ENCODE data around the gene SREBF2. TPM values are rescaled to one million over a fixed set of nuclear protein-coding genes. Genes with fewer than 3 reads are reported as not detected.

SREBF2 gene
- total RNA-seq, 3 donors from 2014 or later = 20.8 to 33.5 (median 32.1) TPM

- no peak for DNase-seq (ENCODE audit: low spot score in 2 of 2)
- intact Hi-C loops (cut with DNase I; ENCODE audit: low total_unique reads) = no loop called here
- H3K4me1 ChIP-seq = peaks cover 0 to 4% of the 10 kb centered on the region in 2 donors
- H3K27ac ChIP-seq = no peak overlapping the region
- H3K4me3 ChIP-seq = no peak overlapping the region
- peaks cover 8 to 15% of the 10 kb centered on the region in 2 donors for H3K27me3 ChIP-seq
- H3K36me3 ChIP-seq = no peaks in the 10 kb centered on the region
- TF ChIP-seq POLR2A (IDR thresholded peaks at IDR 0.05) (no peak), POLR2AphosphoS5 (IDR thresholded peaks at IDR 0.05) (no peak), CTCF (IDR thresholded peaks at IDR 0.05) (no peak)
- no peaks in the 10 kb centered on the region for H3K9me3 ChIP-seq
These were observed 90.2 kb downstream of the SREBF2 start for GRCh38 chr22:41922940-41923594.

- TF ChIP-seq CTCF (IDR thresholded peaks at IDR 0.05) (no peak), POLR2AphosphoS5 (IDR thresholded peaks at IDR 0.05) (no peak), POLR2A (IDR thresholded peaks at IDR 0.05) (no peak)
- peaks cover 8 to 15% of the 10 kb centered on the region in 2 donors for H3K27me3 ChIP-seq
- H3K9me3 ChIP-seq = no peaks in the 10 kb centered on the region
- no peaks in the 10 kb centered on the region for H3K36me3 ChIP-seq
- no peak overlapping the region for H3K4me3 ChIP-seq
- no peak for DNase-seq (ENCODE audit: low spot score in 2 of 2)
- intact Hi-C loops (cut with DNase I; ENCODE audit: low total_unique reads) = no loop called here
- peaks cover 0 to 4% of the 10 kb centered on the region in 2 donors for H3K4me1 ChIP-seq
- H3K27ac ChIP-seq = no peak overlapping the region
These were observed 90.8 kb downstream of the SREBF2 start for GRCh38 chr22:41923595-41924276.

GRCh38 chr22:41925783-41926460 lies 93.0 kb downstream of the SREBF2 start:
- Histone ChIP-seq H3K4me1 (no peaks in the 10 kb centered on the region), H3K27me3 (peaks cover 8 to 15% of the 10 kb centered on the region in 2 donors), H3K27ac (no peak overlapping the region), H3K9me3 (no peaks in the 10 kb centered on the region), H3K36me3 (no peaks in the 10 kb centered on the region), H3K4me3 (peak overlapping the region; percentile 13 to 73 (median 56))
- no peak for TF ChIP-seq POLR2AphosphoS5 (IDR thresholded peaks at IDR 0.05)
- peak in 1 of 3 donors; percentile 35 for TF ChIP-seq CTCF (IDR thresholded peaks at IDR 0.05)
- no peak for TF ChIP-seq POLR2A (IDR thresholded peaks at IDR 0.05)
- intact Hi-C loops (cut with DNase I; ENCODE audit: low total_unique reads) = no loop called here
- no peak for DNase-seq (ENCODE audit: low spot score in 2 of 2)

GRCh38 chr22:41927813-41928212 lies 94.9 kb downstream of the SREBF2 start:
- no peak for DNase-seq (ENCODE audit: low spot score in 2 of 2)
- no peaks in the 10 kb centered on the region for H3K36me3 ChIP-seq
- no peaks in the 10 kb centered on the region for H3K9me3 ChIP-seq
- no peak overlapping the region for H3K27ac ChIP-seq
- no peak overlapping the region for H3K4me3 ChIP-seq
- no peaks in the 10 kb centered on the region for H3K4me1 ChIP-seq
- intact Hi-C loops (cut with DNase I; ENCODE audit: low total_unique reads) = no loop called here
- TF ChIP-seq POLR2A (IDR thresholded peaks at IDR 0.05) (no peak), POLR2AphosphoS5 (IDR thresholded peaks at IDR 0.05) (no peak), CTCF (IDR thresholded peaks at IDR 0.05) (no peak)
- H3K27me3 ChIP-seq = peaks cover 8 to 15% of the 10 kb centered on the region in 2 donors
